ENCODE measurements around the gene PXDN.

The PXDN gene

GRCh38 chr2:1729242-1729641 is 15.1 kb downstream of the PXDN start:
- no peak overlapping the region for H3K4me2 ChIP-seq (ENCODE audit: low read depth, low read length, poor library complexity, severe bottlenecking)
- H3K9me3 ChIP-seq (ENCODE audit: insufficient read depth, low read depth, low read length) = no peaks in the 10 kb centered on the region
- H3K27me3 ChIP-seq (ENCODE audit: insufficient read depth, low read length, poor library complexity, severe bottlenecking) = no peaks in the 10 kb centered on the region
- H3F3A ChIP-seq (ENCODE audit: low read depth) = no peaks in the 10 kb centered on the region
- peaks cover 80% of the 10 kb centered on the region for H3K79me2 ChIP-seq (ENCODE audit: insufficient read depth, low read length)
- peaks cover 26% of the 10 kb centered on the region for H4K20me1 ChIP-seq (ENCODE audit: insufficient read depth, low read length, poor library complexity, severe bottlenecking)
- no peaks in the 10 kb centered on the region for H3K9me2 ChIP-seq (replicated peaks; ENCODE audit: low read depth, low read length)
- no peak overlapping the region for H2AFZ ChIP-seq (ENCODE audit: low read length)
- H3K4me1 ChIP-seq (ENCODE audit: insufficient read depth, low read length, poor library complexity, severe bottlenecking) = peaks cover 14% of the 10 kb centered on the region
- no peak overlapping the region for H3K9ac ChIP-seq (ENCODE audit: low read depth, low read length, poor library complexity, severe bottlenecking)
- no peaks in the 10 kb centered on the region for H3K36me3 ChIP-seq (ENCODE audit: insufficient read depth, low read length)
- H3K4me3 ChIP-seq (ENCODE audit: low read length, poor library complexity, severe bottlenecking) = no peak overlapping the region
- no peak for TF ChIP-seq CTCF (conservative IDR thresholded peaks at IDR 0.05; ENCODE audit: low read length)
- TF ChIP-seq EZH2phosphoT487 (IDR thresholded peaks at IDR 0.05; ENCODE audit: borderline replicate concordance) = no peak

DNA sequence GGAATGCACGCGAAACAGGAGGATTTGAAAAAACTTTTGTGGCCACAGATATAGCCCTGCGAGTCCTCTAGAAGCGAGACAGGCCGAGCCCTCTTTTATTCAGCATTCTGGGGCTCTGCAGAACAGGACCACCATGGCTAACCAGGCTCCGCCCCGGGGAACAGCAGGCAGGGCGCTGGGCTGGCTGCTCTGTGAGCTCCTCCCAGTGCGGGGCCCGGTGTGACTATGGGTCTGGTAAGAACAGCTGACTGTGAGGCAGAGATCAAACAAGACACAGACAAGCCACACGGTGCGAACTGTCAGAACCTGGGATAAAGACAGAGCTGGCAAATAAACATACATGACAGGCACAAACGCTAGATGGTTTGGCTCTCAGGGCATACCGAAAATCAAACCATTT is 15.5 kb downstream of the PXDN start:
- H3K9ac ChIP-seq (ENCODE audit: low read depth, low read length, poor library complexity, severe bottlenecking) = no peak overlapping the region
- no peaks in the 10 kb centered on the region for H3K36me3 ChIP-seq (ENCODE audit: insufficient read depth, low read length)
- no peaks in the 10 kb centered on the region for H3K27me3 ChIP-seq (ENCODE audit: insufficient read depth, low read length, poor library complexity, severe bottlenecking)
- H3K4me2 ChIP-seq (ENCODE audit: low read depth, low read length, poor library complexity, severe bottlenecking) = no peak overlapping the region
- peaks cover 77% of the 10 kb centered on the region for H3K79me2 ChIP-seq (ENCODE audit: insufficient read depth, low read length)
- TF ChIP-seq CTCF (conservative IDR thresholded peaks at IDR 0.05; ENCODE audit: low read length) (no peak), EZH2phosphoT487 (IDR thresholded peaks at IDR 0.05; ENCODE audit: borderline replicate concordance) (no peak)
- H3K9me2 ChIP-seq (replicated peaks; ENCODE audit: low read depth, low read length) = no peaks in the 10 kb centered on the region
- H2AFZ ChIP-seq (ENCODE audit: low read length) = no peak overlapping the region
- no peak overlapping the region for H3K4me3 ChIP-seq (ENCODE audit: low read length, poor library complexity, severe bottlenecking)
- H3K4me1 ChIP-seq (ENCODE audit: insufficient read depth, low read length, poor library complexity, severe bottlenecking) = peaks cover 17% of the 10 kb centered on the region
- peaks cover 27% of the 10 kb centered on the region for H4K20me1 ChIP-seq (ENCODE audit: insufficient read depth, low read length, poor library complexity, severe bottlenecking)
- H3K9me3 ChIP-seq (ENCODE audit: insufficient read depth, low read depth, low read length) = no peaks in the 10 kb centered on the region
- H3F3A ChIP-seq (ENCODE audit: low read depth) = no peaks in the 10 kb centered on the region

DNA sequence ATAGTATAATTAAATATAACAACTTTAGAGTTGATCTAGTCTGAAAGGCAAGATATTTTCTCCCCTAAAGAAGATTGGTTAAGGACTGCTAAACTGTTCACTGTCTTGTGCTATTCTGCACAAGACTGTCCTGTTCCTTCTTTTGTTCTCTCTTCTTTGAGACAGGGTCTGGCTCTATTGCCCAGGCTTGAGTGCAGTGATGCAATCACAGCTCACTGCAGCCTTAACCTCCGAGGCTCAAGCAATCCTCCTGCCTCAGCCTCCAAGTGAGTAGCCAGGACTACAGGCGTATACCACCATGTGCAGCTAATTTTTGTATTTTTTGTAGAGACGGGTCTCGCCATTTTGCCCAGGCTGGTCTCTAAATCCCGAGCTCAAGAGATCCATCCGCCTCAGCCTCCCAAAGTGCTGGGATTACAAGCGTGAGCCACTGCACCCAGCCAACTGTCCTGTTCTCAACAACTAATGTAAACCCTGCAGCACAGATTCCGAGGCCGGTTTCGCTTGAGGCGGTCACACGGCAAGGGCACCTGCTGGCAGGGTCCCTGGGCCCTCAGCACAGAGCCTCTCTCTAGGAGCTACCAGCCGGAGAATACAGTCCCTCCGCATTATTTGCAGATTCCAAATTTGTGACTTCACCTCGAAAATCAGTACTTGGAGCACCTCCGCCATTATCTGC is 16.4 kb downstream of the PXDN start:
- no peaks in the 10 kb centered on the region for H3K9me2 ChIP-seq (replicated peaks; ENCODE audit: low read depth, low read length)
- peaks cover 33% of the 10 kb centered on the region for H4K20me1 ChIP-seq (ENCODE audit: insufficient read depth, low read length, poor library complexity, severe bottlenecking)
- H3K4me2 ChIP-seq (ENCODE audit: low read depth, low read length, poor library complexity, severe bottlenecking) = no peak overlapping the region
- H3K79me2 ChIP-seq (ENCODE audit: insufficient read depth, low read length) = peaks cover 77% of the 10 kb centered on the region
- H3K36me3 ChIP-seq (ENCODE audit: insufficient read depth, low read length) = no peaks in the 10 kb centered on the region
- H3F3A ChIP-seq (ENCODE audit: low read depth) = no peaks in the 10 kb centered on the region
- no peak overlapping the region for H2AFZ ChIP-seq (ENCODE audit: low read length)
- no peaks in the 10 kb centered on the region for H3K9me3 ChIP-seq (ENCODE audit: insufficient read depth, low read depth, low read length)
- no peak overlapping the region for H3K9ac ChIP-seq (ENCODE audit: low read depth, low read length, poor library complexity, severe bottlenecking)
- H3K4me1 ChIP-seq (ENCODE audit: insufficient read depth, low read length, poor library complexity, severe bottlenecking) = peaks cover 17% of the 10 kb centered on the region
- H3K4me3 ChIP-seq (ENCODE audit: low read length, poor library complexity, severe bottlenecking) = no peak overlapping the region
- TF ChIP-seq EZH2phosphoT487 (IDR thresholded peaks at IDR 0.05; ENCODE audit: borderline replicate concordance) = no peak
- TF ChIP-seq CTCF (conservative IDR thresholded peaks at IDR 0.05; ENCODE audit: low read length) = no peak
- H3K27me3 ChIP-seq (ENCODE audit: insufficient read depth, low read length, poor library complexity, severe bottlenecking) = no peaks in the 10 kb centered on the region

Measured in Loucy (cell line).